HUES48 (cell line): ENCODE results near the gene PRKAG3.

ENCODE experiments used
- H3K27ac ChIP-seq: one replicate; pipeline ENCODE4 v1.7.0; 2013; ENCODE audit warnings: low read depth, low read length, inconsistent platforms
- H3K27me3 ChIP-seq: 2 replicates; pipeline ENCODE4 v1.6.1; 2013; ENCODE audit warnings: mild to moderate bottlenecking, low read length; ENCODE audit not compliant: control insufficient read depth, insufficient read depth
- H3K36me3 ChIP-seq: 2 replicates; pipeline ENCODE4 v1.6.1; 2013; ENCODE audit warnings: low read length; ENCODE audit not compliant: control insufficient read depth, insufficient read depth
- H3K4me1 ChIP-seq: 2 replicates; pipeline ENCODE4 v1.6.1; 2013; ENCODE audit warnings: mild to moderate bottlenecking, low read length; ENCODE audit not compliant: control insufficient read depth, insufficient read depth
- H3K4me3 ChIP-seq: 2 replicates; pipeline ENCODE4 v1.5.1; 2013; ENCODE audit warnings: mild to moderate bottlenecking, low read depth, low read length
- H3K9ac ChIP-seq: 2 replicates; pipeline ENCODE4 v1.6.1; 2013; ENCODE audit warnings: mild to moderate bottlenecking, low read depth, low read length, moderate library complexity
- H3K9me3 ChIP-seq: 2 replicates; pipeline ENCODE4 v1.6.1; 2013; ENCODE audit warnings: low read length; ENCODE audit not compliant: control insufficient read depth, insufficient read depth

The PRKAG3 gene

DNA sequence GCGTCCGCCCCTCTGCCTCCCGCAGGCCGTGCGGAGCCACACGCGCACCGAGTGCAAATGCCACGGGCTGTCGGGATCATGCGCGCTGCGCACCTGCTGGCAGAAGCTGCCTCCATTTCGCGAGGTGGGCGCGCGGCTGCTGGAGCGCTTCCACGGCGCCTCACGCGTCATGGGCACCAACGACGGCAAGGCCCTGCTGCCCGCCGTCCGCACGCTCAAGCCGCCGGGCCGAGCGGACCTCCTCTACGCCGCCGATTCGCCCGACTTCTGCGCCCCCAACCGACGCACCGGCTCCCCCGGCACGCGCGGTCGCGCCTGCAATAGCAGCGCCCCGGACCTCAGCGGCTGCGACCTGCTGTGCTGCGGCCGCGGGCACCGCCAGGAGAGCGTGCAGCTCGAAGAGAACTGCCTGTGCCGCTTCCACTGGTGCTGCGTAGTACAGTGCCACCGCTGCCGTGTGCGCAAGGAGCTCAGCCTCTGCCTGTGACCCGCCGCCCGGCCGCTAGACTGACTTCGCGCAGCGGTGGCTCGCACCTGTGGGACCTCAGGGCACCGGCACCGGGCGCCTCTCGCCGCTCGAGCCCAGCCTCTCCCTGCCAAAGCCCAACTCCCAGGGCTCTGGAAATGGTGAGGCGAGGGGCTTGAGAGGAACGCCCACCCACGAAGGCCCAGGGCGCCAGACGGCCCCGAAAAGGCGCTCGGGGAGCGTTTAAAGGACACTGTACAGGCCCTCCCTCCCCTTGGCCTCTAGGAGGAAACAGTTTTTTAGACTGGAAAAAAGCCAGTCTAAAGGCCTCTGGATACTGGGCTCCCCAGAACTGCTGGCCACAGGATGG lies 42.0 kb upstream of the PRKAG3 start:
- Histone ChIP-seq H3K9ac (no peak overlapping the region), H3K27ac (no peak overlapping the region), H3K4me1 (peaks cover 21% of the 10 kb centered on the region), H3K27me3 (peaks cover 100% of the 10 kb centered on the region), H3K36me3 (no peaks in the 10 kb centered on the region), H3K9me3 (no peaks in the 10 kb centered on the region), H3K4me3 (peak overlapping the region; percentile 36; the same call in 1 of the 2 replicates)

- no peak overlapping the region for H3K9ac ChIP-seq
- H3K27ac ChIP-seq, result no peak overlapping the region
- H3K36me3 ChIP-seq, result no peaks in the 10 kb centered on the region
- H3K9me3 ChIP-seq, result no peaks in the 10 kb centered on the region
- H3K27me3 ChIP-seq, result peaks cover 100% of the 10 kb centered on the region
- peaks cover 16% of the 10 kb centered on the region for H3K4me1 ChIP-seq
- peak overlapping the region; percentile 36; the same call in 1 of the 2 replicates for H3K4me3 ChIP-seq
Measured at GRCh38 chr2:218872645-218873358, 41.2 kb upstream of the PRKAG3 start.

GRCh38 chr2:218871345-218872302 lies 40.0 kb upstream of the PRKAG3 start:
- Histone ChIP-seq H3K4me1 (peaks cover 11% of the 10 kb centered on the region; the same call in 1 of the 2 replicates), H3K27me3 (peaks cover 100% of the 10 kb centered on the region), H3K27ac (no peak overlapping the region), H3K9me3 (no peaks in the 10 kb centered on the region), H3K4me3 (no peak overlapping the region), H3K36me3 (no peaks in the 10 kb centered on the region), H3K9ac (no peak overlapping the region)

GRCh38 chr2:218870984-218871344 lies 39.4 kb upstream of the PRKAG3 start:
- Histone ChIP-seq H3K27me3 (peaks cover 99% of the 10 kb centered on the region), H3K4me3 (no peak overlapping the region)

DNA sequence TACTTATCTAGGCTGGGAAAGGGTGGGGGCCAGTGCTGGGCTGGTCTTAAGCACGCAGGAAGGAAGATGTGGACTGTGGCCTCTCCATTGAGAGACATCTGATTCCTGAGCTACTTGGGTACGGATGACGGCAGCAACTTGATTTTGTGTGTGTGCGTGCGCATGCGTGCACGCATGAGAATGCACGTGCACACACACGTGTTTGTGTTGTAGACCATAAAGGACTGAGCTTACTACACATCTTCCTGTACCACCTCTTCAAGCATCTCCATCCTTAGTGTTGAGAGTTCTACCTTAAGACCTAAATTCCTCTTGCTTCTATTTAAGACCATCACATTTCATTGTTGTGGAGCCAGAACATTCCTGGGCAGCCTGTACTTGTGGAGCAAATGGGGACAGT lies 37.5 kb upstream of the PRKAG3 start:
- Histone ChIP-seq H3K27me3 (peaks cover 96% of the 10 kb centered on the region), H3K27ac (no peak overlapping the region), H3K9me3 (no peaks in the 10 kb centered on the region), H3K4me1 (peaks cover 11% of the 10 kb centered on the region; the same call in 1 of the 2 replicates), H3K9ac (no peak overlapping the region), H3K36me3 (no peaks in the 10 kb centered on the region), H3K4me3 (no peak overlapping the region)

More at GRCh38 chr2:218870984-218871344, 39.4 kb upstream of the PRKAG3 start:
- Histone ChIP-seq H3K4me1 (peaks cover 11% of the 10 kb centered on the region; the same call in 1 of the 2 replicates), H3K27ac (no peak overlapping the region), H3K36me3 (no peaks in the 10 kb centered on the region), H3K9ac (no peak overlapping the region), H3K9me3 (no peaks in the 10 kb centered on the region)

- Histone ChIP-seq H3K9ac (no peak overlapping the region), H3K4me3 (no peak overlapping the region), H3K27ac (no peak overlapping the region), H3K36me3 (no peaks in the 10 kb centered on the region), H3K27me3 (peaks cover 96% of the 10 kb centered on the region), H3K9me3 (no peaks in the 10 kb centered on the region), H3K4me1 (peaks cover 5% of the 10 kb centered on the region; the same call in 1 of the 2 replicates)
Measured at GRCh38 chr2:218867900-218868299, 36.3 kb upstream of the PRKAG3 start.

DNA sequence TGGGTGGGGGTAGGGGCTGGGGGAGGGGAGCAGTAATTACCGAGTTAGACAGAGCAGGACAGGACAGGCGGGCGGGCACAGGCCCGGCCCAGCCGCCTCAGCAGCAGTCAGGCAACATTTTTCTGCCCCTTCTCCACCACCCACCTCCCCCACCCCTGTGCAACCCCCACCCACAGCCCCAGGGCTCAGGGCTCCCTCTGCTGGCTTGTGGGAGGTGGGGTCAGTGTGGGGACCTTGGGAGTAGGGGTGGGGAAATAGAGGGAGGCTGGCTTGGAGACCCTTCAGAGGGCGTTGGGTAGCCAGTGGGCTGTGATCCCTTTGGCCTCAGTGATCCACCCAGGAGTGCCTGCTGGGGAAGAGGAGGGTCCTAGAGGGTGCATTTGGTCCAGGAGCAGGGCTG lies 34.4 kb upstream of the PRKAG3 start:
- Histone ChIP-seq H3K27me3 (peaks cover 96% of the 10 kb centered on the region), H3K36me3 (no peaks in the 10 kb centered on the region), H3K4me1 (0 out of 2 replicates have a peak, but pooled peaks cover 3% of the 10 kb centered on the region), H3K27ac (no peak overlapping the region), H3K4me3 (no peak overlapping the region), H3K9ac (no peak overlapping the region), H3K9me3 (no peaks in the 10 kb centered on the region)

- no peaks in the 10 kb centered on the region for H3K9me3 ChIP-seq
- peaks cover 96% of the 10 kb centered on the region for H3K27me3 ChIP-seq
- peaks cover 5% of the 10 kb centered on the region; the same call in 1 of the 2 replicates for H3K4me1 ChIP-seq
- no peak overlapping the region for H3K27ac ChIP-seq
- H3K9ac ChIP-seq, result no peak overlapping the region
- no peaks in the 10 kb centered on the region for H3K36me3 ChIP-seq
- no peak overlapping the region for H3K4me3 ChIP-seq
Measured at GRCh38 chr2:218865396-218865795, 33.8 kb upstream of the PRKAG3 start.

DNA sequence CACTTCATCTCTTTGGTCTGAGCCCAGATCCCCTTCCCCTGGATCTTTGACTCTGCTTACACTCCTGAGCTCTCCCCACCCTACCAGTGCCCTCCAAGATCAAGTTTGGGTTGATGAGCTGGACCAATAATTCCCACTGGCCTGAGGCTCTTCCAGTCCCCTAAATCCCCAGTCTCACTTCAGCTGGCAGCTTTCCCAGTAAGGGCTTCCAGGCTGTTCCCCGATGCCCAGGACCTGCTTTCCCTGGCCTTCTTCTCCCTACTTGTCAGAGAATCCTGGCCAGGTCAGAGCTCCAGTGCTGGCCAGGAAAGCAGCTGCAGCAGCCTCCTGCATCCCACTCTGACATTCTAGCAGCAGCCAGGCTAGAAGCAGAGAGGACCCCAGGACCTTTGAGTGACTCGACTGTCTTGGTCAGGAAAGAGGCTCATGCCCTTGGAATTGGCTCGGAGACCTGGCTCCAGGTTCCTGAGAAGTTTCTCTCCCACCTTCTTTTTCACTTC lies 31.5 kb upstream of the PRKAG3 start:
- no peaks in the 10 kb centered on the region for H3K9me3 ChIP-seq
- H3K27me3 ChIP-seq, result peaks cover 95% of the 10 kb centered on the region
- peaks cover 10% of the 10 kb centered on the region for H3K4me1 ChIP-seq
- no peak overlapping the region for H3K27ac ChIP-seq
- no peak overlapping the region for H3K4me3 ChIP-seq
- no peaks in the 10 kb centered on the region for H3K36me3 ChIP-seq
- no peak overlapping the region for H3K9ac ChIP-seq

DNA sequence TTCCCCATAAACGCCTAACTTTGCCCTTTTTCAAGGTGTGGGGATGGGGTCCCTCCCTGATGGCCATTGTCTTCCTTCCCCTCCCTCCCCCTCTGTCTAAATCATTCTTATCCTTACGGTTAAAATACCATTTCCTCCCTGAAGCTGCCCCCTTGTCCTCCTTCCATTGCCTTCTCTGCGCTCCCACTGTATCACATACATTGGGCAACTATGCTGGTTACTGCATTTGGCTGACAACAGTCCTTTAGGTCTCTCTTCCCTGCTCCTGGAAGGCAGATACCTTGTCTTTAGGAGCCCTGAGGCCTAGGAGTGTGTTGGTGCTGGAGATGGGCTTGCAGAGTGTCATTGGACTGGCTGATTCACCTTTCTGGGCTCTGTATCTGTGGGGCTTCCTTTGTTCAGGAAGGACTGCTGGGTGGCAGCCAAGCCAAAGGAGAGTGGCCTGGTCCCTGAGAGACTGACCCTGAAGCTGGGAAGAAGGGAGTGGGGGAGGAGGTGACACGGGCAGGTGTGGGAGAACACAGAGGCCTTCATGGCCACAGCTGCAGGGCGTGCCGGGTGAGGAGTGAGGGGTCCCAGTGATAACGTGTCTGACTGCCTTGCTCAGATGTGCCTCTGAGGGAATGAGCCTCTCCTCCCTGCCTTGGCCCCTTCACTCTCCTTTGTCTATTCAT lies 30.2 kb upstream of the PRKAG3 start:
- H3K4me1 ChIP-seq, result peaks cover 10% of the 10 kb centered on the region
- H3K4me3 ChIP-seq, result no peak overlapping the region
- no peaks in the 10 kb centered on the region for H3K9me3 ChIP-seq
- no peaks in the 10 kb centered on the region for H3K36me3 ChIP-seq
- peaks cover 95% of the 10 kb centered on the region for H3K27me3 ChIP-seq
- H3K27ac ChIP-seq, result no peak overlapping the region
- H3K9ac ChIP-seq, result no peak overlapping the region
